Measurements from ENCODE around the gene TFDP2. TPM values are rescaled to one million over a fixed set of nuclear protein-coding genes. Genes with fewer than 3 reads are reported as not detected.
A peak's percentile ranks its signal among the peaks of the same experiment; 100 is the strongest.

Gene TFDP2
- total RNA-seq, 1 experiment from 2014 or later: 76.0 TPM

DNA sequence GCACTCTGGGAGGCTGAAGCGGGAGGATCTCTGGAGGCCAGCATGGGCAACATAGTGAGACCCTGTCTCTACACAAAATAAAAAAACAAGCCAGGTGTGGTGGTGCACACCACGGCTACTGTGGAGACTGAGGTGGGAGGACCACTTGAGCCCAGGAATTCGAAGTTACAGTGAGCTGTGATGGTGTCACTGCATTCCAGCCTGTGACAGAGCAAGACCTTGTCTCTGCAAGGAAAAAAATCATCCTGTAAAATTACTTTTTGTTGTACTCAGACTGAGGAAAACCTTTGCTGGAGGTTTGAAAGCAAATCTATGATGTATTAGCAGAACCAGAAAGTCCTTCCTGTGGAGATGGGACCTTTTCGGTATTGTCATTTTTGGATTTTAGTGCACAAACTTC lies 209.6 kb downstream of the TFDP2 start:
- peaks cover 5 to 7% of the 10 kb centered on the region in 2 experiments for H3K4me1 Mint-ChIP-seq

More for the DNA sequence above, 209.6 kb downstream of the TFDP2 start:
- no peak overlapping the region for H3K18ac ChIP-seq (ENCODE audit: insufficient read length, low read depth, low read length)
- Mint-ChIP-seq H3K4me3 (no peak overlapping the region), H3K27ac (0 out of 7 replicates have a peak overlapping the region, but pooled peaks of 1 of the 3 experiments have one; percentile 22), H3K9me3 (no peaks in the 10 kb centered on the region), H3K27me3 (ENCODE audit: low read depth) (no peaks in the 10 kb centered on the region), H3K36me3 (ENCODE audit: insufficient read depth in 1 of 3, low read depth in 3 of 3) (no peaks in the 10 kb centered on the region; a peak in 1 of 7 replicates)
- H3K79me1 ChIP-seq (ENCODE audit: insufficient read depth, low read depth, low read length, poor library complexity, severe bottlenecking): no peaks in the 10 kb centered on the region
- H3T11ph ChIP-seq (ENCODE audit: low read length): no peak overlapping the region
- H2BK15ac ChIP-seq (ENCODE audit: low read depth, low read length): no peak overlapping the region
- H3K79me2 ChIP-seq (ENCODE audit: insufficient read depth, low read length): no peaks in the 10 kb centered on the region
- H2BK20ac ChIP-seq (ENCODE audit: low read depth, low read length, poor library complexity, severe bottlenecking): no peak overlapping the region
- H3K23me2 ChIP-seq (ENCODE audit: insufficient read length, low read depth, low read length, poor library complexity, severe bottlenecking): no peaks in the 10 kb centered on the region
- no peaks in the 10 kb centered on the region for H3K9me3 ChIP-seq (ENCODE audit: control insufficient read depth, low read depth, low read length)
- H4K91ac ChIP-seq (ENCODE audit: insufficient read length, low read depth, low read length): no peak overlapping the region
- no peak overlapping the region for H3K4ac ChIP-seq (ENCODE audit: low read depth, low read length)
- no peak overlapping the region for H2BK12ac ChIP-seq (ENCODE audit: insufficient read length, low read depth, low read length)
- H2AFZ ChIP-seq (ENCODE audit: low read length): no peak overlapping the region
- H3K56ac ChIP-seq (ENCODE audit: insufficient read length, low read depth, low read length): no peak overlapping the region
- no peak overlapping the region for H4K8ac ChIP-seq (replicated peaks; ENCODE audit: insufficient read length, low read depth, low read length)
- no peaks in the 10 kb centered on the region for H3K4me1 ChIP-seq (ENCODE audit: insufficient read depth, low read length)
- no peak overlapping the region for H3K4me2 ChIP-seq (ENCODE audit: insufficient read depth, insufficient read length, low read length)
- no peak overlapping the region for H2BK120ac ChIP-seq (ENCODE audit: low read depth, low read length, poor library complexity, severe bottlenecking)
- H3K27ac ChIP-seq (ENCODE audit: insufficient read length, low read depth, low read length): no peak overlapping the region
- no peak overlapping the region for H3K9ac ChIP-seq (ENCODE audit: extremely low read depth, insufficient read length, low read length)
- TF ChIP-seq, protein P1, sequence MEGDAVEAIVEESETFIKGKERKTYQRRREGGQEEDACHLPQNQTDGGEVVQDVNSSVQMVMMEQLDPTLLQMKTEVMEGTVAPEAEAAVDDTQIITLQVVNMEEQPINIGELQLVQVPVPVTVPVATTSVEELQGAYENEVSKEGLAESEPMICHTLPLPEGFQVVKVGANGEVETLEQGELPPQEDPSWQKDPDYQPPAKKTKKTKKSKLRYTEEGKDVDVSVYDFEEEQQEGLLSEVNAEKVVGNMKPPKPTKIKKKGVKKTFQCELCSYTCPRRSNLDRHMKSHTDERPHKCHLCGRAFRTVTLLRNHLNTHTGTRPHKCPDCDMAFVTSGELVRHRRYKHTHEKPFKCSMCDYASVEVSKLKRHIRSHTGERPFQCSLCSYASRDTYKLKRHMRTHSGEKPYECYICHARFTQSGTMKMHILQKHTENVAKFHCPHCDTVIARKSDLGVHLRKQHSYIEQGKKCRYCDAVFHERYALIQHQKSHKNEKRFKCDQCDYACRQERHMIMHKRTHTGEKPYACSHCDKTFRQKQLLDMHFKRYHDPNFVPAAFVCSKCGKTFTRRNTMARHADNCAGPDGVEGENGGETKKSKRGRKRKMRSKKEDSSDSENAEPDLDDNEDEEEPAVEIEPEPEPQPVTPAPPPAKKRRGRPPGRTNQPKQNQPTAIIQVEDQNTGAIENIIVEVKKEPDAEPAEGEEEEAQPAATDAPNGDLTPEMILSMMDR (conservative IDR thresholded peaks at IDR 0.05): no peak
- H4K5ac ChIP-seq (ENCODE audit: insufficient read length, low read depth, low read length): no peak overlapping the region
- H2BK5ac ChIP-seq (ENCODE audit: insufficient read length, low read length): no peak overlapping the region
- no peak overlapping the region for H3K23ac ChIP-seq (ENCODE audit: insufficient read length, low read depth, low read length)
- no CpG with 5 or more reads among the region's 4 CpGs for WGBS (ENCODE audit: extremely low coverage, insufficient read length, low lambda C conversion rate)
- H3K14ac ChIP-seq (ENCODE audit: insufficient read depth, low read length): no peak overlapping the region
- DNase-seq: no peak
- H4K20me1 ChIP-seq (ENCODE audit: control insufficient read depth, insufficient read depth, insufficient read length): no peaks in the 10 kb centered on the region
- no peak overlapping the region for H2AK5ac ChIP-seq (ENCODE audit: insufficient read length, low read length)
- H3K27me3 ChIP-seq (ENCODE audit: insufficient read depth, low read length): no peaks in the 10 kb centered on the region
